Stimulated activated CD8-positive, alpha-beta memory T cell treated with anti-CD3 and anti-CD28 coated beads, Interleukin-7, amount 100 ng/mL, for 4 hours (primary cell): ENCODE data around the gene NRP2.

ENCODE experiments used
- DNase-seq, 2 donors: peaks; one replicate each; pipeline ENCODE4 v3.0.0-alpha.2; 2020; ENCODE audit warnings: low read depth in 2 of 2

The NRP2 gene

GRCh38 chr2:205803500-205803899 lies 121.2 kb downstream of the NRP2 start:
- no peak for DNase-seq

DNA sequence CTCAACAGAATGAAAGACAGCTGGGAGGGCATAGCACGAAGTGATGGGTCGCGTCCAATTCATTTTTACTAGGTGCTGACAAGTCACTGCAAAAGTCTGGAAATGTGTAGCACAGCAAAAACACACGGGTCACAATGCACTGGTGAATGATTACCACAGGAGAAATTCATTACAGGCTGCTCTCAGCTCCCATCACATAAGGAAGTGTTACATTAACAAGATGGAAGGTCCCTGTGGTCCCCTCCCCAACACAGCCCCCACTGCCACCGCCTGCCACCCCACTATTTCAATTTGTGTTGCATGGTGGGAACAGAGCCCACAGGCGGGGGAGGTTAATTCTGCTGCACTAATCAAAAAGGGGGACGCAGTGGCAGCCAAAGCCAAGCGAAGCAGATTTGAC lies 122.8 kb downstream of the NRP2 start:
- no peak for DNase-seq

DNA sequence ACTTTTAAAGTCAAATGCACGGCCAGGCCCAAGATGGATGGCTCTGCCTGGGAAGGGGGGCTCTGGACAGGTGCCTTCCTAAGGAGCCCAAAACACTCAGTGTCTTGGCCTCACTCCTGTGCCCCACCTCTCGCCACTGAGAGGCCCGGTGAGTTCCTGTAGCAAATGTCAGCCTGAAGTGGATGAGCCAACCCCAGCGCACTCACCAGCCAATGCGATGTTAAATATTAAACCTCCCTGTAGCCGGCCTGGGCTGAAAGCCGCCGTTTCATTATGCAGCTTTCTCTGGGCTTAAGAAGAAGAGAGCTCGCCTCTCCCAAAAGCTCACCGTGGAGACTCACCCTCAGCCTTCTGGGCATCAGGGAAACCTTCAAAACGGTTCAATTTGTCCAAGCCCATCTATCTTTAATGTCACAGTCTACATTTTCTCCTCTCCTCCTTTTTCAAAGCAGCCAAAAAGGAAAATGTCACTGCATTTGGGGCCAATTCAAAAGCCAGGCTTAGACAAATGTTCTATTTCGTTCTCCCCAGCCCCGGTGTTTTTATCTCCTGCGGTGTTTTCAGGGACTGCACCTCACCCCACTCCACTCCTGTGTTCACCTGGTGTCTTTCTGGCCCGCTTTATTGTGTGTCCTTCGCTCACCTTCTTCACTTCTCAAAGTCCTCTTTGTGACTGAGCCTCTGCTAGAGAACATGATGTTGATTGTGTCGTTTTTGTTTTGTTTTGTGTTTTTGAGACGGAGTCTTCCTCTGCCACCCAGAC lies 124.0 kb downstream of the NRP2 start:
- no peak for DNase-seq

DNA sequence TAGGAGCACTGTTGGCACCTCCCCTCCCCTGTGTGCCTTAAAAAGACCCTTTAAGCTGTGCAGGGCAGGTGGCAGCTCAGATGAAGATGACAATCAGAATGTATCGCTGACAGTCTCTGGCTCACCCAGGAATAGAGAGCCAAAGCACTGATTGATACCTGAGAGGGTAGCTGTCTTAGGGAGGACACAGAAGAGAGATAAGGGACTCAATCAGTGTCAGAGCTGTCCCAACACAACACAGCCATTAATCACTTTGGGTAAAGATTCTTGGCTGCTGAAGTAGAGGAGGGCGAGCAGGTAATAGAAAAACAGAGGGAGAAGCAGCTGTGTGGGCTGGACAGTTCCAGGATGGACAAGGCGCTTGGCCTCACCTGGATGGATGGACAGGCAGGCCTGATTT lies 124.9 kb downstream of the NRP2 start:
- DNase-seq = no peak

DNA sequence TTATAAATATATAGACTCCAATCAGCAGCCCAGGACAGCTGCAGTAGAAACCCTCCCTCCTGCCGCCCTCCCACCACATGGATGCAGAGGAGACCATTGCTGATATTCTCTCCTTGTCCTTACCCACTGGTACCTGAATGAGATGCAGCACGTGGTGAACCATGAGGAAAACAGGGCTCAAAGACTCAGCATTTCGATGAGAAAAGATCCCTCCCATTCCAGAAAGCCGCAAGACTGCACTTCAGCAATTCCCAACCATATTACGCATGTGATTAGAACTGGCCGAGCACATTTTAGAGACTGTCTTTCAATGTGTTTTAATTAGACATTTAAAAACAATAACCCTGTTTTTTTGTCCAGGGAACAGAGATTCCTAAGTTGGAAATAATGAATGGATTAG lies 125.5 kb downstream of the NRP2 start:
- DNase-seq = no peak

- DNase-seq = no peak
These were observed 126.3 kb downstream of the NRP2 start for GRCh38 chr2:205808486-205809121.

DNA sequence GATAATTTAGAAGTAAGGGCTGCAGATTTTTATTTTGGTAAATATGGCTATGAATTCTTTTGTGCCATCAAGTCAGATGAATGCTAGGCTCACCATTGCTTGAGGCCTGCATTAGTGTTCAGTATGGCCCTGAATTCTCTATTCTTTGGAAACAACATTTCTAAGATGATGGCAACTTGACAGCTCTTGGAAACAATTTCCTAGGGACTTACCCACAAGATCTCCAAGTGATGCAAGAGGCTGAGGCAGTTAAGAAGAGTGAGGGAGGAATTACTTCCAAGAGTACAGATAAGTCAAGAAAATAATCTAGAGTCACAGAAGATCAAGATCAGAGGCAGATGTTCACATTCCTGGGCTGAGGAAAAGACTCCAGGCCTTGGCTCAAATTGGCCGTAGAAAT lies 129.1 kb downstream of the NRP2 start:
- no peak for DNase-seq

DNA sequence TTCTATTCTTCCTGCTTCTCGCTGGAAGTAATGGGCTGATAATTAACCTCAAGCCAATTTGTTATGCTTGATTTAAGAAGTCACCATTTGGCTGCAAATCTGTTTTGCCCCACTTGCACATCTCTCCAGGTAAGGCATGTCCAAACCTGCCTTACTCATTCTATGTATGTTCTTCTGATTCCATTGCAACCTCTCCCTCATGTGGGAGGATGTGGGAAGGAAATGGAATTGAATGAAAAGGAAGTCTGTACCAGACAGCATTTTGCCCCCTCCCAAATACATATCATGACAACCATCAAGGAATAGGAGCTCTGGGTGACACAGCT lies 131.7 kb downstream of the NRP2 start:
- no peak for DNase-seq

DNA sequence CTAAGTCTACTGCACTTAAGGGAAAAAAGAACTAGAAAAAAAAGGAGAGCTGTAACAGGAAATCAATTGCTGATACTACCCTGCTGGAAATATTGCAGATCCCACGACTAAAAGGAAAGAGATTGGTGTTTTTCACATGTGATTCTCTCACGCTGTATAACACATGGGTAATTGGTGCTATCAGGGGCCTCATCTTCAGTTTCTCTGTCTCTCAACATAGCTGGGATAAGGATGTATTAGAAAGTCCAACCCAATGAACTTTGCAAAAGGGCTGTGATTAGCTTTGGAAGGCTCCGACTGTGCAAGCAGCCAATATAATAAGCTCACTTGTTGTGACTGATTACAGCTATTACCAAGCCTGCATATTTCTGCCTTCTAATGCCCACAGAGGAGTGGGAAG lies 133.4 kb downstream of the NRP2 start:
- DNase-seq = no peak

DNA sequence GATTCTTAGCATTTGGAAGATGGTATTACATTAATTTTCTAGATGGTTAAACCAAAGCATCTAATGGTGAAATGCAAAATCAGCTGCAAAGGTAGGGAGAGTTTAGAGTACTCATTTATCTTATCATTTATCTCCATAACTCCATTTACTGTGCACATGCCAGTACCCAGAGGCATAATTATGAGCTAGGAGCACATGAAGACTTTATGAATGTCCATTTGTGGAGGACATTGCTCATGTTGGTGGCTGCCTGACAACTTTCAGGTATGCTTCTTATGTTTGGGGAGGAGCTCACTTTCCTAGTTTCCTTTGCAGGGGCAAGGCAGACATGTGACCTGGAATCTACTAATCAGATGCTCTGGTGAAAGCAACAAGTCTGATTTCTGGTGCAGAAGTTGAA lies 134.0 kb downstream of the NRP2 start:
- DNase-seq = no peak

DNA sequence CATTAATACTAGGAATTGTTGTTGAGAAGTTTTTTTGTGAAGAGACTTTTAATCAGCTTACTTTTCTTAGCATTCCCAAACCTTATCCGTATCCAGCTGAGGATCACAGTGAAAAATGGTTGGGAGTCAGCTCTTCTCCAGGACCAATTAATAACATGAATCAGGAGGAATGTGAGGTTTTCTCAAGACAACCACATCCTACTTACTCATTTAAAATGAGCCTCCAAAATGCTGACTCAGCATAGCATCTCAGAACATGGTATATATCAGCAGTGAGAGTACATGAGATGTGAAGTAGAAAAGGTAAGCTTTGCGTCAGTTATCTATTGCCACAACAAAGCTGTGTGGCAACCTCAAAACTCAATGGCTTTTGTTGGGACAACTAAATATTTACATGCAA lies 140.3 kb downstream of the NRP2 start:
- no peak for DNase-seq

- DNase-seq = no peak
These were observed 145.6 kb downstream of the NRP2 start for GRCh38 chr2:205827809-205828365.

- no peak for DNase-seq
These were observed 151.6 kb downstream of the NRP2 start for GRCh38 chr2:205833864-205834263.

DNA sequence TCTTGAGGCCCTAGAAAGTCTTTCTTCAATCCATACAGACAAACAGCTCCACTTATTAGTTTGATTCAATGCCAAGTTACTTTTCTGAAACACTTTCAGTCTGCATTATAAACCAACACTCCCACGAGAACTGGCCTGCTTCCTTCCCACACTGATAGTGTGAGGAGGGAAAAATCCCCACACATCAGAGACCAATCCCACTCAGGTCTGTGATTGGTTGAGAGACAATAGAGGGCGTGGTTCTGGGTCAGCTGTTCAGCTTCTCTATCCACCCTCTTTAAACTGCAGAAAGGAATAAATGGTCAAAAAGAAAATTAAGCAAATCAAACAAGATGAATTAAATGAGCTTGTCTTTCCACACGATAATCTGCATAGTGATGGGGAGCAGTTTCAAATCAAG lies 152.5 kb downstream of the NRP2 start:
- DNase-seq = no peak

DNA sequence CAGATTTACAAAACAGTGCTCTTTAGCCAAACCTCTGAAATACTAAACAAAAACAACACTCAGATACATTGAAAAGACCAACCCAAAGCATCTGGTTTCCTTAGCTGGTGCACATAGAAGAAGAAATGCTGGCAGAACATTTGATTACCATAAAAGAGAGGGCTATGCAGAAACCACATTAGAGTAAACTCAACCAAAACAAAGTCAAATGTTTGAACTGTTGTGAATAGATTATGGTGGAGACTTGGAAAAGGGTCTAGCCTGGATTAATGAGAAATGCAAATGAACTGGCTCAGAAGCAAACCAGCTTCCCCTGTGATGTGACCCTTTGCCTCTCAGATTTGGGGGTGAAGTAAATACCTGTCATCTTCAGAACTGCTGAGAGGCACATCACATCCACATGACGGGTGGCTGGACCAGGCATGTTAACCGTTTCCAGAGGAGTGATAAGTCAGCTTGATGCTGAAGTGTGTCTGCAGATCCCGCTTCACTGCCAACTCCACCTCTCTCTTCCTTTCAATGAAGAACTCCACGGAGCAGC lies 153.0 kb downstream of the NRP2 start:
- no peak for DNase-seq

DNA sequence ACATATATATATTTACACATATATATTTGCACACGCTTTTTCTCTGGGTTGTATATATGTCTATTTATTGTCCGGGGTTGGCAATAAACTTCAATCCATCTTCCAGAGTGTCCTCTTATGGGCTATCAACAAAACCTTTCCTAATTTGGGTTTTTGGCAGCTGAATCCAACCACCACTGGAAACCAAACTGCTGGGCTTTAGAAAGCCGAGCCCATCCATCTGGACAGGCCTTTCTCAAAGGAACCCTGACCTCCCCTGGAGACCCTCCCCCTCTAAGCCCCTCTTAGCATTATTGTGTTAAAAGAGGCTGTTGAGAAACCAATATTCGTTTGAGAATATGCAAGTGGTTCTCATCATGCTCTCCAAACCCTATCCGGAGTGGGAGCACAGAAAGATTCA lies 153.6 kb downstream of the NRP2 start:
- no peak for DNase-seq

- DNase-seq = no peak
These were observed 154.3 kb downstream of the NRP2 start for GRCh38 chr2:205836477-205837221.

- DNase-seq = no peak
These were observed 155.4 kb downstream of the NRP2 start for GRCh38 chr2:205837663-205838062.

- DNase-seq = no peak
These were observed 163.1 kb downstream of the NRP2 start for GRCh38 chr2:205845446-205845845.
